Choroid plexus epithelial cell (primary cell): ENCODE results near the gene MAEA.

ENCODE experiments used
- DNase-seq: peaks from one replicate; pipeline ENCODE4 v3.0.0-alpha.2; 2010; ENCODE audit warnings: low read depth
- H3K4me3 ChIP-seq: 2 replicates; pipeline ENCODE4 v1.5.1; 2011; ENCODE audit warnings: low read depth, mild to moderate bottlenecking, control low read depth, low read length, moderate library complexity
- CTCF ChIP-seq: conservative IDR thresholded peaks from 2 replicates; pipeline ENCODE4 v1.5.1; 2011; ENCODE audit warnings: low read depth, mild to moderate bottlenecking, control low read depth, inconsistent platforms, low read length, moderate library complexity

The MAEA gene

GRCh38 chr4:1376391-1376840 is 86.7 kb downstream of the MAEA start:
- no peak for DNase-seq
- no peak for TF ChIP-seq CTCF
- H3K4me3 ChIP-seq, result no peak overlapping the region

GRCh38 chr4:1376841-1377605 is 87.3 kb downstream of the MAEA start:
- TF ChIP-seq CTCF, result no peak
- H3K4me3 ChIP-seq, result no peak overlapping the region
- no peak for DNase-seq

GRCh38 chr4:1377606-1378261 is 88.0 kb downstream of the MAEA start:
- H3K4me3 ChIP-seq, result no peak overlapping the region
- DNase-seq, result no peak
- TF ChIP-seq CTCF, result no peak

- H3K4me3 ChIP-seq, result no peak overlapping the region
- no peak for TF ChIP-seq CTCF
- DNase-seq, result no peak
Measured at GRCh38 chr4:1378559-1379231, 89.0 kb downstream of the MAEA start.

GRCh38 chr4:1379351-1379781 is 89.7 kb downstream of the MAEA start:
- TF ChIP-seq CTCF, result no peak
- H3K4me3 ChIP-seq, result no peak overlapping the region
- no peak for DNase-seq

- TF ChIP-seq CTCF, result no peak
- no peak for DNase-seq
- H3K4me3 ChIP-seq, result no peak overlapping the region
Measured at GRCh38 chr4:1379801-1380331, 90.2 kb downstream of the MAEA start.
